Heart left ventricle (tissue), 13 donors: ENCODE data around the gene FAM98A.

Experiments used
- POLR2A ChIP-seq, 2 donors: fragments of 450-650 bp; IDR thresholded peaks; one replicate each; pipeline ENCODE4 v1.6.1; 2017; ENCODE audit warnings: antibody characterized with exemption in 2 of 2, mild to moderate bottlenecking in 2 of 2, moderate library complexity in 2 of 2
- TF ChIP-seq, protein P1 (sequence below), 12 donors: fragments of 200-600 bp; sonication (generic) in 4 of 12; IDR thresholded peaks; one replicate each; pipeline versions ENCODE4 v1.5.0 to v1.8.0; 2018 to 2022; ENCODE audit warnings: antibody characterized with exemption in 12 of 12, mild to moderate bottlenecking in 5 of 12
- donor health status: ischemic (EF 13 %, LVEDD 7.1; RV severe dilation, severe dysfunction).
- donor health status: DM: no; HTN: yes; CAD: no.
- donor health status: DM: no; HTN: no; CAD: no.
- donor health status: ischemic (EF 25% LVEDD 6.9; RV normal size, moderate dysfunction).
- donor health status: ischemic (EF 25% LVEDD 5.7; RV mildly dilated, moderate dysfunction).
- donor health status: ischemic (EF 35%, LVEDD 5.7; RV mildly dilated, moderate dysfunction).
- donor health status: nonischemic (EF 11% LVEDD 7.7; RV severe dilation, severe dysfunction).
- donor health status: DM: yes; HTN: yes; CAD: no.
- donor health status: PGD.
- donor health status: ischemic (EF 29% LVEDD 5.4; RV normal size, mild dysfunction).
- donor health status: nonischemic (EF 23%, LVEDD 6.1; RV moderate dilation, normal function).

DNA sequence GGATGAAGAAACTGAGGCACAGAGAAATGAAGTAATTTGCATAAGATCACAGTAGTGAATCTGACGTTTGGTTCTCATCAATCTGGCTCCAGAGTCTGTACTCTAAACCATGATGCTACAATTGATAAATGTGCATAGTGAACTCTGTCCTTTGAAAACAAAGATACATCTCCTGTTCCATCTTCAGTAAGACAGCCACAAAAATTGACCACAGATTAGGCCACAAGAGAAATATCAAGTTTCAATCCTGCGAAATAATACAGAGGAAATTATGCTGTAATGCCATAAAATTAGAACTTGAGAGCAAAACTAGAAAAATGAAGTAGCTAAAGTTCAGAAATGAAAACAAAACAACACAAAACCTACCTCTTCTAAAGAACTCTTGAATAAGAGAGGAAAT is 28.4 kb downstream of the FAM98A start:
- TF ChIP-seq, protein P1, sequence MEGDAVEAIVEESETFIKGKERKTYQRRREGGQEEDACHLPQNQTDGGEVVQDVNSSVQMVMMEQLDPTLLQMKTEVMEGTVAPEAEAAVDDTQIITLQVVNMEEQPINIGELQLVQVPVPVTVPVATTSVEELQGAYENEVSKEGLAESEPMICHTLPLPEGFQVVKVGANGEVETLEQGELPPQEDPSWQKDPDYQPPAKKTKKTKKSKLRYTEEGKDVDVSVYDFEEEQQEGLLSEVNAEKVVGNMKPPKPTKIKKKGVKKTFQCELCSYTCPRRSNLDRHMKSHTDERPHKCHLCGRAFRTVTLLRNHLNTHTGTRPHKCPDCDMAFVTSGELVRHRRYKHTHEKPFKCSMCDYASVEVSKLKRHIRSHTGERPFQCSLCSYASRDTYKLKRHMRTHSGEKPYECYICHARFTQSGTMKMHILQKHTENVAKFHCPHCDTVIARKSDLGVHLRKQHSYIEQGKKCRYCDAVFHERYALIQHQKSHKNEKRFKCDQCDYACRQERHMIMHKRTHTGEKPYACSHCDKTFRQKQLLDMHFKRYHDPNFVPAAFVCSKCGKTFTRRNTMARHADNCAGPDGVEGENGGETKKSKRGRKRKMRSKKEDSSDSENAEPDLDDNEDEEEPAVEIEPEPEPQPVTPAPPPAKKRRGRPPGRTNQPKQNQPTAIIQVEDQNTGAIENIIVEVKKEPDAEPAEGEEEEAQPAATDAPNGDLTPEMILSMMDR (IDR thresholded peaks at IDR 0.05) = no peak
- TF ChIP-seq POLR2A (IDR thresholded peaks at IDR 0.05) = no peak
